ENCODE measurements around the gene MICAL3.

GRCh38 chr22:17925431-17925841 is 98.9 kb downstream of the MICAL3 start:
- TF ChIP-seq EZH2phosphoT487 (IDR thresholded peaks at IDR 0.05; ENCODE audit: low read length): no peak
- TF ChIP-seq, protein P1, sequence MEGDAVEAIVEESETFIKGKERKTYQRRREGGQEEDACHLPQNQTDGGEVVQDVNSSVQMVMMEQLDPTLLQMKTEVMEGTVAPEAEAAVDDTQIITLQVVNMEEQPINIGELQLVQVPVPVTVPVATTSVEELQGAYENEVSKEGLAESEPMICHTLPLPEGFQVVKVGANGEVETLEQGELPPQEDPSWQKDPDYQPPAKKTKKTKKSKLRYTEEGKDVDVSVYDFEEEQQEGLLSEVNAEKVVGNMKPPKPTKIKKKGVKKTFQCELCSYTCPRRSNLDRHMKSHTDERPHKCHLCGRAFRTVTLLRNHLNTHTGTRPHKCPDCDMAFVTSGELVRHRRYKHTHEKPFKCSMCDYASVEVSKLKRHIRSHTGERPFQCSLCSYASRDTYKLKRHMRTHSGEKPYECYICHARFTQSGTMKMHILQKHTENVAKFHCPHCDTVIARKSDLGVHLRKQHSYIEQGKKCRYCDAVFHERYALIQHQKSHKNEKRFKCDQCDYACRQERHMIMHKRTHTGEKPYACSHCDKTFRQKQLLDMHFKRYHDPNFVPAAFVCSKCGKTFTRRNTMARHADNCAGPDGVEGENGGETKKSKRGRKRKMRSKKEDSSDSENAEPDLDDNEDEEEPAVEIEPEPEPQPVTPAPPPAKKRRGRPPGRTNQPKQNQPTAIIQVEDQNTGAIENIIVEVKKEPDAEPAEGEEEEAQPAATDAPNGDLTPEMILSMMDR (IDR thresholded peaks at IDR 0.05; ENCODE audit: low read length): no peak

Data from MM.1S (cell line).